Endothelial cell (in vitro differentiated cells): ENCODE results near the gene LPCAT1. TPM values are rescaled to one million over a fixed set of nuclear protein-coding genes. Genes with fewer than 3 reads are reported as not detected.
"Not testable (repeated sequence)": the region's sequence is repeated elsewhere in the genome, so short reads cannot be mapped to it uniquely, and the experiment has no call there.

Source experiments
- DNase-seq: peaks from one replicate; pipeline ENCODE4 v3.0.0; 2021; ENCODE audit warnings: low spot score
- H3K27ac Mint-ChIP-seq: one replicate; pipeline ENCODE4 v1.8.0; 2021; ENCODE audit warnings: mixed read lengths, inconsistent platforms; ENCODE audit not compliant: unreplicated experiment
- H3K27me3 Mint-ChIP-seq: one replicate; pipeline ENCODE4 v1.8.0; 2021; ENCODE audit warnings: mild to moderate bottlenecking, moderate library complexity, mixed read lengths, inconsistent platforms; ENCODE audit not compliant: unreplicated experiment
- H3K36me3 Mint-ChIP-seq: one replicate; pipeline ENCODE4 v1.8.0; 2021; ENCODE audit warnings: mild to moderate bottlenecking, low read depth, mixed read lengths, inconsistent platforms; ENCODE audit not compliant: unreplicated experiment
- H3K4me1 Mint-ChIP-seq: one replicate; pipeline ENCODE4 v1.8.0; 2021; ENCODE audit warnings: mild to moderate bottlenecking, mixed read lengths, inconsistent platforms; ENCODE audit not compliant: unreplicated experiment
- H3K4me3 Mint-ChIP-seq: one replicate; pipeline ENCODE4 v1.8.0; 2021; ENCODE audit warnings: mild to moderate bottlenecking, mixed read lengths, inconsistent platforms; ENCODE audit not compliant: unreplicated experiment
- H3K9me3 Mint-ChIP-seq: one replicate; pipeline ENCODE4 v1.8.0; 2021; ENCODE audit warnings: mixed read lengths, inconsistent platforms; ENCODE audit not compliant: unreplicated experiment
- total RNA-seq: library from RNA; stranded (reverse); fragmentation: NEBNext Ultra II Directional; extraction: Animal tissue kit (Norgen Biotek cat#: 25700); gene quantifications from one replicate; pipeline ENCODE4 v1.2.1, GENCODE V29; 2021; ENCODE audit not compliant: unreplicated experiment
- TF ChIP-seq, protein P1 (sequence below): fragments of 200-600 bp; sonication (generic); IDR thresholded peaks from one replicate; pipeline ENCODE4 v1.5.0; 2021; ENCODE audit warnings: antibody characterized with exemption; ENCODE audit not compliant: unreplicated experiment

Gene LPCAT1
- total RNA-seq, 1 donor from 2014 or later, result 81.3 TPM

DNA sequence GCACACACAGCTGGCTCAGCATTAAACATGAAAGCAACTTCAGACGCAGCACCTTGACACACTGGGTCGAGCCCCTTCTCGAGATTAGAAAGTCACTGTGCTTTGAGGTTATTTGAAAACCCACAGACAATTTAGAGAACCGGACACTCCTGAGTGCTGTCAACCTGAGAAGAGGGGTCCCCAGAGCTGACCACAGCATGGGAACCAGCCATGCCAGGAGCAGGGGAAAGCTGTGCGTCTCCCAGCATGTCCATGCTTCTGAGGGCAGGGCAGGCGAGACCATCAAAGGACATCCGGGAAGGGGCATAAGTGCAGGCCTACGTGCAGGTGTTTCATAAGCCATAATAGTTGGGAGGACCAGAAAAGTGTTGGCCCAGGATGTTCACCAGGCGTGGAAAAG is 99.0 kb downstream of the LPCAT1 start:
- TF ChIP-seq, protein P1, sequence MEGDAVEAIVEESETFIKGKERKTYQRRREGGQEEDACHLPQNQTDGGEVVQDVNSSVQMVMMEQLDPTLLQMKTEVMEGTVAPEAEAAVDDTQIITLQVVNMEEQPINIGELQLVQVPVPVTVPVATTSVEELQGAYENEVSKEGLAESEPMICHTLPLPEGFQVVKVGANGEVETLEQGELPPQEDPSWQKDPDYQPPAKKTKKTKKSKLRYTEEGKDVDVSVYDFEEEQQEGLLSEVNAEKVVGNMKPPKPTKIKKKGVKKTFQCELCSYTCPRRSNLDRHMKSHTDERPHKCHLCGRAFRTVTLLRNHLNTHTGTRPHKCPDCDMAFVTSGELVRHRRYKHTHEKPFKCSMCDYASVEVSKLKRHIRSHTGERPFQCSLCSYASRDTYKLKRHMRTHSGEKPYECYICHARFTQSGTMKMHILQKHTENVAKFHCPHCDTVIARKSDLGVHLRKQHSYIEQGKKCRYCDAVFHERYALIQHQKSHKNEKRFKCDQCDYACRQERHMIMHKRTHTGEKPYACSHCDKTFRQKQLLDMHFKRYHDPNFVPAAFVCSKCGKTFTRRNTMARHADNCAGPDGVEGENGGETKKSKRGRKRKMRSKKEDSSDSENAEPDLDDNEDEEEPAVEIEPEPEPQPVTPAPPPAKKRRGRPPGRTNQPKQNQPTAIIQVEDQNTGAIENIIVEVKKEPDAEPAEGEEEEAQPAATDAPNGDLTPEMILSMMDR, result no peak

DNA sequence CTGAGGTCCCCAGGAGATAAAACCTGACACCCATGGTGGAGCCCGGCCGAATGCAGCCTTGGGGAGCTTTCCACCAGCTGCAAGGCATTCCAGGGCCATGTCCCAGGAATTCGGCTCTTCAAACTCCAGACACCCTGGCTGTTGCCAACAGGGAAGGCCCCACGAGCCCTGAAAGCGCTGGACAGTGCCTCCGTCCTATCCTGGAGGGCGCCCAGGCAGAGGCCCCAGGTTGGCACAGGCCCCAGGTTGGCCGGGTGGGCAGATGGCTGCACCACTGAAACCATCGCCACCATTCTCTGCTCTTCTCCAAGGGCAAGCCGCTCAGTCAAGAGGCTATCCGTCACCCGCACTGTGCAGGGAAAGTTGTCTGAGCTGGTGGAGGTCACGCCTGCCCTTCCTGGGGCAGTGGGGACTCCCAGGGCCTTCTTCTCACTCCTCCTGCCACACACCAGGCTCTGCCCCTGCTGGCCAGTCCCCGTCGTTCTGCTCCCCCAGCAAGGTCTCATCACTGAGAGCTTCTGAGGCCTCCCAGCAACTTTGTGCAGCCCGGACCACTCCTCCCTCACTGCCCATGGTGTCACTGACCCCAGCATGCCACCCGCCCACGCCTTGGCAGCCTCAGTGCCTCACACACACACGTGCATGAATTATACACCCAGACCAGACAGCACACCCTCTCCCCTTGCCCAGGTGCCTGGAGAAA is 99.7 kb downstream of the LPCAT1 start:
- peaks cover 6% of the 10 kb centered on the region for H3K9me3 Mint-ChIP-seq
- H3K4me1 Mint-ChIP-seq, result peaks cover 2% of the 10 kb centered on the region
- DNase-seq, result no peak
- H3K27ac Mint-ChIP-seq, result peak overlapping the region; percentile 61
- H3K27me3 Mint-ChIP-seq, result peaks cover 23% of the 10 kb centered on the region
- no peak overlapping the region for H3K4me3 Mint-ChIP-seq
- TF ChIP-seq, protein P1, result no peak
- peaks cover 3% of the 10 kb centered on the region for H3K36me3 Mint-ChIP-seq

More for the DNA sequence above, 99.0 kb downstream of the LPCAT1 start:
- Mint-ChIP-seq H3K36me3 (peaks cover 7% of the 10 kb centered on the region), H3K27ac (no peak overlapping the region), H3K4me3 (no peak overlapping the region), H3K27me3 (peaks cover 27% of the 10 kb centered on the region), H3K9me3 (peaks cover 5% of the 10 kb centered on the region), H3K4me1 (peaks cover 2% of the 10 kb centered on the region)
- DNase-seq, result no peak

GRCh38 chr5:1422522-1422921 is 101.2 kb downstream of the LPCAT1 start:
- Mint-ChIP-seq H3K27me3 (peaks cover 32% of the 10 kb centered on the region), H3K9me3 (peaks cover 12% of the 10 kb centered on the region)
- not testable (repeated sequence) for H3K4me3 Mint-ChIP-seq, H3K36me3 Mint-ChIP-seq, DNase-seq, H3K4me1 Mint-ChIP-seq, H3K27ac Mint-ChIP-seq

DNA sequence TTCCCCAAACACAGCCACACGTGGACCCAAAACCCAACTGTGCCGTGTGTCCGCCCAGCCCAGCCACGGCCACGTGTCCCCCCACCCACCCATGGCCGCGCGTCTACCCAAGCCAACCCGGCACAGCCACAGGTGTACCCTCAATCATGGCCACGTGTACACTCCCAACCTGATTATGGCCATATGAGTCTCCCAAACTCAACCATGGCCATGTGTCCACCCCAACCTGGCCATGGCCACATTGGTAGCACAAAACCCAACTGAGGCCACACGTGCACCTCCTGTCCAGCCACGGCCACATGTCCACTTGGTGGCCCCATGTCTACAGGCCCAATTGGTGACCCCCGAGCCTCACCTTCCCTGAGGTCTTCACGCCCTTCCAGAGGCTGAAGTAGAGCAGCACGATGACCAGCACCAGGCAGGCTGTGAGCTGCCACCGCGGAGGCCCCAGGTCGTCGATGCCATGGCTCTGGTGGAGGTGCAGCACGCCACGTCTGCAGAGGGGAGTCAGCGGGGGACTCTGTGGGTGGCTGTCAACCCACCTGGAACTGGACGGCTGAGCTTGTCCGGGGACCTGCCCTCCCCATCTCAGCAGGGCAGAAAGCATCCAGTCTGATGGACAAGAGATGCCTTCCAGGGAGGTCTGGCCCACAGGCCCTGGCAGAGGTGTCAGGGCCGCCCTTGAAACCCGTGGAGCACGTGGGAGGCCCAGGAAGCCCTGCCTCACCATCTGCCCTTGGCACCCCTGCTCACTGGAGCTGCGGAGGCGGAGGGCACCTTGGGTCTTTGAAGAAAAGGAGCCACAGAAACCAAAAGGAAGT is 102.0 kb downstream of the LPCAT1 start:
- H3K36me3 Mint-ChIP-seq, result peaks cover 6% of the 10 kb centered on the region
- TF ChIP-seq, protein P1, result no peak
- H3K27ac Mint-ChIP-seq, result no peak overlapping the region
- peaks cover 34% of the 10 kb centered on the region for H3K27me3 Mint-ChIP-seq
- DNase-seq, result no peak
- peaks cover 4% of the 10 kb centered on the region for H3K4me1 Mint-ChIP-seq
- peaks cover 11% of the 10 kb centered on the region for H3K9me3 Mint-ChIP-seq
- H3K4me3 Mint-ChIP-seq, result no peak overlapping the region

GRCh38 chr5:1420211-1421195 is 103.3 kb downstream of the LPCAT1 start:
- H3K27ac Mint-ChIP-seq, result no peak overlapping the region
- peaks cover 9% of the 10 kb centered on the region for H3K36me3 Mint-ChIP-seq
- TF ChIP-seq, protein P1, result no peak
- H3K4me3 Mint-ChIP-seq, result no peak overlapping the region
- peaks cover 11% of the 10 kb centered on the region for H3K9me3 Mint-ChIP-seq
- peaks cover 4% of the 10 kb centered on the region for H3K4me1 Mint-ChIP-seq
- peaks cover 38% of the 10 kb centered on the region for H3K27me3 Mint-ChIP-seq
- no peak for DNase-seq
